GM18508 (cell line): ENCODE data around the gene PCDHAC1.
"Not testable (repeated sequence)": the region's sequence is repeated elsewhere in the genome, so short reads cannot be mapped to it uniquely, and the experiment has no call there.

Source experiments
- ATAC-seq: cut with Tn5 transposase; IDR thresholded peaks from one replicate; pipeline ENCODE4 v1.9.1; 2021; ENCODE audit warnings: moderate number of reproducible peaks; ENCODE audit not compliant: insufficient read depth, unreplicated experiment

Gene PCDHAC1, protein sequence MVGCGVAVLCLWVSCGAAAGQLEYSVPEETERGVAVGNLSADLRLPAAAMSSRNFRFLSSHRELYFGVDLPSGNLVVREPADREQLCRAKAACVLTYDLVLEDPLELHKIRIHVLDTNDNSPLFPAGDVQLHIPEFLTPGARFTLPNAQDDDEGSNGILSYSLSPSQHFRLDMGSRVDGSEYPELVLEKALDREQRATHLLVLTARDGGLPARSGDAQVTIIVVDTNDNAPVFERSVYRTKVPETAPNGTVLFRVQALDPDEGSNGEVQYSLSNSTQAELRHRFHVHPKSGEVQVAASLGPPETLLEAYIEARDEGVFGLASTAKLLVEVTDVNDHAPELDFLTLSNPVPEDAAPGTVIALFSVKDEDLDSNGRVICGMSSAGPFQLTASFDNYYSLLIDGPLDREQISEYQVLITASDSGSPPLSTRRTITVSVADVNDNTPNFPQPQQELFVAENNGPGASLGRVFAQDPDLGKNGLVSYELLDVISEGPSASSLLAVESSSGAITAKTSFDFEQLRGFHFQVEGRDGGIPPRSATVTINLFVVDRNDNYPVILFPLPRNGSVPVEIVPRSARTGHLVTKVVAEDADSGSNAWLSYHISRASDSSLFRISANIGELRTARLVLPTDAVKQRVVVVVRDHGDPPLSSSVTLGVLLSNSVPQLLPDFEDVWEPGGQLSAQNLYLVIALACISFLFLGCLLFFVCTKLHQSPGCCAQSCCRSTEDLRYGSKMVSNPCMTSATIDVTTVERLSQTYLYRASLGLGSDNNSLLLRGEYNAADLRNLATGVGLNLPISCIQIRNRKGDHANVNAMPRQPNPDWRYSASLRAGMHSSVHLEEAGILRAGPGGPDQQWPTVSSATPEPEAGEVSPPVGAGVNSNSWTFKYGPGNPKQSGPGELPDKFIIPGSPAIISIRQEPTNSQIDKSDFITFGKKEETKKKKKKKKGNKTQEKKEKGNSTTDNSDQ

DNA sequence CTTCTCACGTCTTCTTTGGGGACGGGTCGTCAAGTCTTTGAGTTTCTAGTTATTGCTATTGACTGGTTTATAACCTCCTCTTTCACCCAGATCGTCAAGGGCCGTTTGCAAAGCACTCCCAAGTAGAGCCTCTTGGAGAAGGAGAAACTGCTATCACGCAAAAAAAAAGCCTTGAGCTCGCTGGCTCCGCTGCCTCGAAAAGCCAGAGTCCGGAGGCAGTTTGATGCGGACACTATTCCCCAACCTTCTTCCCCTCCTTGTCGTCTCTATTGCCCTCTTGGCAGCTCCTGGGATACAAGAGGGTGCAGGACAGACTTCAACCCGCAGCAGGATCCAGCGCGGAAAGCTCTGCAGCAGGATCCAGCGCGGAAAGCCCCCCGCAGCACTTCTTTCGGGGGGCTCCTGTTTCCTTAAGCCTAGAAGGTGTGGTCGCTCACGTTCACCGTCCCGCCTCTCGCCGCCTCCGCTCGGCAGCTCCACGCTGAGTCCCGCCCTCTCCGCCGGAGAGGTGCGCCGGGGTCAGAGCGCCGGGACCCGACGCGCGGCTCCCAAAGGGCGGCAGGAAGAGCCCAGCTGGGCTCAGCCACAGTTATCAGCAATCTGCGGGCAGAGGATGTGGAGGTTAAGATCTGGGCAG lies at the start of gene PCDHAC1:
Gene PCDHAC1, plus strand, starts transcription at position 494 of the 637 bp plus-strand sequence. CDS start 594 bp downstream, outside the sequence.
- no peak for ATAC-seq

DNA sequence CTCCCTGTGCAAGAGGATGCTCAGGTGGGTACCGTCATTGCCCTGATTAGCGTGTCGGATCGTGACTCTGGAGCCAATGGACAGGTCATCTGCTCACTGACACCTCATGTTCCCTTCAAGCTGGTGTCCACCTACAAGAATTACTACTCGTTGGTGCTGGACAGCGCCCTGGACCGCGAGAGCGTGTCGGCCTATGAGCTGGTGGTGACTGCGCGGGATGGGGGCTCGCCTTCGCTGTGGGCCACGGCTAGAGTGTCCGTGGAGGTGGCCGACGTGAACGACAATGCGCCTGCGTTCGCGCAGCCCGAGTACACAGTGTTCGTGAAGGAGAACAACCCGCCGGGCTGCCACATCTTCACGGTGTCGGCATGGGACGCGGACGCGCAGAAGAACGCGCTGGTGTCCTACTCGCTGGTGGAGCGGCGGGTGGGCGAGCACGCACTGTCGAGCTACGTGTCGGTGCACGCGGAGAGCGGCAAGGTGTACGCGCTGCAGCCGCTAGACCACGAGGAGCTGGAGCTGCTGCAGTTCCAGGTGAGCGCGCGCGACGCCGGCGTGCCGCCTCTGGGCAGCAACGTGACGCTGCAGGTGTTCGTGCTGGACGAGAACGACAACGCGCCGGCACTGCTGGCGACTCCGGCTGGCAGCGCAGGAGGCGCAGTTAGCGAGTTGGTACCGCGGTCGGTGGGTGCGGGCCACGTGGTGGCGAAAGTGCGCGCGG lies 49.4 kb upstream of the PCDHAC1 start:
- ATAC-seq = not testable (repeated sequence)

DNA sequence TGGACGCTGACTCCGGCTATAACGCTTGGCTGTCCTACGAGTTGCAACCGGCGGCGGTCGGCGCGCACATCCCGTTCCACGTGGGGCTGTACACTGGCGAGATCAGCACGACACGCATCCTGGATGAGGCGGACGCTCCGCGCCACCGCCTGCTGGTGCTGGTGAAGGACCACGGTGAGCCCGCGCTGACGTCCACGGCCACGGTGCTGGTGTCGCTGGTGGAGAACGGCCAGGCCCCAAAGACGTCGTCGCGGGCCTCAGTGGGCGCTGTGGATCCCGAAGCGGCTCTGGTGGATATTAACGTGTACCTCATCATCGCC lies 48.9 kb upstream of the PCDHAC1 start:
- ATAC-seq = no peak

DNA sequence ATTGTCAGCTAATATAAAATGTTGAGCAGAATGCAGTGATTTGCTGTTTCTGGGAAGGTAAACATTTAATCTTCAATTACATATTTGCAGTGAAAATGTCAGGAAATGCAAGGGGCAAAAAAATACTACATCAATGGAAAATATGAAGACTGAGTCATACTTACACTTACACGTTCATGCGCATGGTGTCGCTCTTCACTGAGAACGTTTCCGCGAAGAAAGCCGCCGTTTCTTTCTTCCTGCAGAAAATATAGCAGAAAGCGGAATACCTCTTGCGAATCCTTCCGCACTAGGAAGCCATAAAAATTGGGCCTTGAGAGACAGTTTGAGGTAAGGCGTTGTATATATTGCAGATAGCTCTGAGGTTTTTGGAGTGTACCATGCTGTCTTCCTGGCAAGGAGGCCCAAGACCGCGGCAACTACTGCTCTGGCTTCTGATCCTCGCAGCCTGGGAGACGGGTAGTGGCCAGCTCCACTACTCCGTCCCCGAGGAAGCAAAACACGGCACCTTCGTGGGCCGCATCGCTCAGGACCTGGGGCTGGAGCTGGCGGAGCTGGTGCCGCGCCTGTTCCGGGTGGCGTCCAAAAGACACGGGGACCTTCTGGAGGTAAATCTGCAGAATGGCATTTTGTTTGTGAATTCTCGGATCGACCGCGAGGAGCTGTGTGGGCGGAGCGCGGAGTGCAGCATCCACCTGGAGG lies 44.1 kb upstream of the PCDHAC1 start, which contains the start of gene PCDHA13:
Gene PCDHA13, plus strand, starts transcription at position 236 of the 702 bp plus-strand sequence. Its CDS starts 145 bp downstream, at position 381.
- no peak for ATAC-seq

DNA sequence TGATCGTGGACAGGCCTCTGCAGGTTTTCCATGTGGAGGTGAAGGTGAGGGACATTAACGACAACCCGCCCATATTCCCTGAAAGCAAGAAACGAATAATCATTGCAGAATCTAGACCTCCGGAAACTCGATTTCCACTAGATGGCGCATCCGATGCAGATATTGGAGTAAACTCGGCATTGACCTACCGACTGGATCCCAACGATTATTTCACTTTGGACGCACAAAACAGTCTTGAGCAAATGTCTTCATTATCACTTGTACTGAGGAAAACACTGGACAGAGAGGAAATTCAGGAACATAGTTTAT lies 43.6 kb upstream of the PCDHAC1 start:
- ATAC-seq = no peak

DNA sequence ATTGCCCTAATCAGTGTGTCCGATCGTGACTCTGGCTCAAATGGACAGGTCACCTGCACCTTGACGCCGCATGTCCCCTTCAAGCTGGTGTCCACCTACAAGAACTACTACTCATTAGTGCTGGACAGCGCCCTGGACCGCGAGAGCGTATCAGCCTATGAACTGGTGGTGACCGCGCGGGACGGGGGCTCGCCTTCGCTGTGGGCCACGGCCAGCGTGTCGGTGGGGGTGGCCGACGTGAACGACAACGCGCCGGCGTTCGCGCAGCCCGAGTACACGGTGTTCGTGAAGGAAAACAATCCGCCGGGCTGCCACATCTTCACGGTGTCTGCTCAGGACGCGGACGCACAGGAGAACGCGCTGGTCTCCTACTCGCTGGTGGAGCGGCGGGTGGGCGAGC lies 42.7 kb upstream of the PCDHAC1 start:
- ATAC-seq = no peak

DNA sequence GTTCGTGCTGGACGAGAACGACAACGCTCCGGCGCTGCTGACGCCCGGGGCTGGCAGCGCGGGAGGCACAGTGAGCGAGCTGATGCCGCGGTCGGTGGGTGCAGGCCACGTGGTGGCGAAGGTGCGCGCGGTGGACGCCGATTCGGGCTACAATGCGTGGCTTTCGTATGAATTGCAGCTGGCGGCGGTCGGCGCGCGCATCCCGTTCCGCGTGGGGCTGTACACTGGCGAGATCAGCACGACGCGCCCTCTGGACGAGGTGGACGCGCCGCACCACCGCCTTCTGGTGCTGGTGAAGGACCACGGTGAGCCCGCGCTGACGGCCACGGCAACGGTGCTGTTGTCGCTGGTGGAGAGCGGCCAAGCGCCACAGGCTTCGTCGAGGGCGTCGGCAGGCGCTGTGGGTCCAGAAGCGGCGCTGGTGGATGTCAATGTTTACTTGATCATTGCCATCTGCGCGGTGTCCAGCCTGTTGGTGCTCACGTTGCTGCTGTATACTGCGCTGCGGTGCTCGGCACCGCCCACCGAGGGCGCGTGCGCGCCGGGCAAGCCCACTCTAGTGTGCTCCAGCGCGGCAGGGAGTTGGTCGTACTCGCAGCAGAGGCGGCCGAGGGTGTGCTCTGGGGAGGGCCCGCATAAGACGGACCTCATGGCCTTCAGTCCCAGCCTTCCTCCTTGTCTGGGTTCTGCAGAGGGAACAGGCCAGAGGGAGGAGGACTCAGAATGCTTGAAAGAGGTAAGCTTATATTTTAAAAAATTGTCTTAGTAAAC lies 42.0 kb upstream of the PCDHAC1 start:
- no peak for ATAC-seq

DNA sequence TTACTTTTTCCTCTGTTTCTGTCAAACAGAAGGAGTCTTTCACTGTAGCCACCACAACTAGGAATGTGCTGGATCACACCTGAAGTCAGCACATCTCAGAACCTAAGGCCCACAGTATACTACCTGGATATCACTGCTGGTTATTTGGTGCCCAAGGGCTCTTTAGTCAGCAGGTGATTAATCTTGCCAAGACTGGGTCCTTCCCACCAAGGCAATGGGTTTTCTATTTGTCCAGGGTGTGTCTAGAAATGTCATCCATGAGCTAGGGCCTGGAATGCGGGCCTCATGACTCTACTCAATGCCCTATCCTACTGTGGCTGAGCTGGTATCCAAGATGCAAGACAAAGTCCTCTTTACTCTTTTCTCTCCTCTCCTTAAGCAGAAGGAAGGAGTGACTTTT lies 9.8 kb upstream of the PCDHAC1 start:
- no peak for ATAC-seq

DNA sequence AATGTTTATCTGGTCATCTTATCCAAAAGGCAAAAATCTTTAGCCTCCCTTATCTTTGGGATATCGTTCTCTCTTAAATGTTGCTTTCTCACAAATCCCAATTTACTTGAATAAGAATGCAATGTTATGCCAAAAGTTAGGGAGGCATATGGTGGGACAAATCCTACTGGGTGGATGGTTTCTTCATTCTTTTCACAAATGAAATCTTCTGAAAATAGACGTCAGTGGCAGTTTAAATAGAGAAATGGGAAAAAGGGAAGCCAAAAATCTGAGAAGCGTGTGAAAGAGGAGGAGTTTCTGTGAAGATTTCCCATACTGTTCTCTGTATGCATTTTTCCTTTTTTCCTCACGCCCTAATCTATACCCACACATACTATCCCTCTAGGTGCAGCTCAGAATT lies 2.5 kb upstream of the PCDHAC1 start:
- no peak for ATAC-seq

DNA sequence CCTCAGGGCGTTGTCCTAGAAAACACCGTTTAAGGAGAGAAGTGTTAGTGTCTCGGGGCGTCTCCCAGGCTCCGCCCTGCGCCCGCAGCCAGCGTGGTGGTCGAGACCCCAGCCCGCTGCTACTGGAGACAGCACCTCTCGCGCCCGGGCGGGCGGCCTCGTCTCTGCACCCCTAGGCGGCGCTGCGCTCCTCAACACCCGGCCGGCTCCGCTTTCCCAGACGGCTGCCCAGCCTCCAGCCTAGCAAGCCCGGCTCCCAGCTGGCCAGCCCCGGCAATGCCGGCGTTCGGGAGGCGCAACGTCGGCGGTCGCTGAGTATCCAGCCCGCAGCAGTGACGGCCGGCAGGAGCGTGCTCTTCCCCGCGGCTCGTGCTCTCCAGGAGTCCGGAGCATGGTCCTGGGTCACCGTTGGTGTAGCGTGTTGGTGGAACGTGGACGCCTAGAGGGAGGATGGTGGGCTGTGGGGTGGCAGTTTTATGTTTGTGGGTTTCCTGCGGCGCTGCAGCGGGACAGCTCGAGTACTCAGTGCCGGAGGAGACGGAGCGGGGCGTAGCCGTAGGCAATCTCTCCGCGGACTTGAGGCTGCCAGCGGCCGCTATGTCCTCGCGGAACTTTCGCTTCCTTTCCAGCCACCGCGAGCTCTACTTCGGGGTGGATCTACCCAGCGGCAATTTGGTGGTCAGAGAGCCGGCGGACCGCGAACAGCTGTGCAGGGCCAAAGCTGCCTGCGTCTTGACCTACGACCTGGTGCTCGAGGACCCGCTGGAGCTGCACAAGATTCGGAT lies 536 bp downstream of the PCDHAC1 start:
- no peak for ATAC-seq

DNA sequence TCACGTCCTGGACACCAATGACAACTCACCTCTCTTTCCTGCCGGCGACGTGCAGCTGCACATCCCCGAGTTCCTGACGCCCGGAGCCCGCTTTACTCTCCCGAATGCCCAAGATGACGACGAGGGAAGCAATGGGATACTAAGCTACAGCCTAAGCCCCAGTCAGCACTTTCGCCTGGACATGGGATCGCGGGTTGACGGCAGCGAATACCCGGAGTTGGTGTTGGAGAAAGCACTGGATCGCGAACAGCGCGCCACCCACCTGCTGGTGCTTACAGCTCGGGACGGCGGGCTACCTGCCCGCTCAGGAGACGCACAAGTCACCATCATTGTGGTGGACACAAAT lies 1.1 kb downstream of the PCDHAC1 start:
- ATAC-seq = no peak

DNA sequence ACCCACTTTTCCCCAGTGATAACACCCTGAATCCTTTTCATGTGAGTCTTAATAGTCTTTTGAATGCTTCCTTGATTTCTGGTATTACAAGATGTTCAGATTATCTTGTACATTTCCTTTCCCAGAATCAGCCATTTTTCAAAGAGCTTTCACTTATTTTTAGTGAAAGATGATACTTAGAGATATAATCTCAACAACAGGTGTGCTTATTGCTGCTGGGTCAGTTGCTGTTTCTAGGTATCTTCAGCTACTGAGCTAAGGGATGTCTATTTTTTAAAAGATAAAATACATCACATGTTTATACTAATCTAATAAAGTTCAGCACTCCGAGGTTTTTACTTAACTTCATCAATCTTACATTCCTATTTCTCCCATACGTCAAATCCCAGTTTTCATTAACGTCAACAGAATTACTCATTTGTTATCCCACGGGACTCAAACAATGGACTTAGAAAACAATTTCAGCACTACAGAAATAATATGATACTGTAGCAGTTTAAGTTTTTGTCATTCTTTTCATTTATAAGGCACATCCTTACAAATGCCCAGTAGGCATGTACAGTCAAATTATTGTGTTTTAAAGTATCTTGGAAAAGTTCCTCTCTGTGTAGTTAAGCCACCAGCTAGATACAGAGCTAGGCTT lies 9.0 kb downstream of the PCDHAC1 start:
- no peak for ATAC-seq

DNA sequence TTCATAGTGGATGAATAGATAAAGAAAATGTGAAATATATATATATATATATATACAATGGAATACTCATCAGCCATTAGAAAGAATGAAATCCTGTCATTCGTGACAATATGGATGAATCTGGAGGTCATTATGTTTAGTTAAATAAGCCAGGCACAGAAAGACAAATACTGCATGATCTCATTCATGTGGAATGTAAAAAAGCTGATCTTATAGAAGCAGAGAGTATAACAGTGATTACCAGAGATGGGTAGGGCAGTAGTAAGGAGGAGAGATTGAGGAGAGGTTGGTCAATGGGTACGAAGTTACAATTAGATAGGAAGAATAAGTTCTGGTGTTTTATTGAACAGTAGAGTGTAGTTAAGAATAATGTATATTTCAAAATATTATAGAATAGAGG lies 20.5 kb downstream of the PCDHAC1 start:
- ATAC-seq = no peak

DNA sequence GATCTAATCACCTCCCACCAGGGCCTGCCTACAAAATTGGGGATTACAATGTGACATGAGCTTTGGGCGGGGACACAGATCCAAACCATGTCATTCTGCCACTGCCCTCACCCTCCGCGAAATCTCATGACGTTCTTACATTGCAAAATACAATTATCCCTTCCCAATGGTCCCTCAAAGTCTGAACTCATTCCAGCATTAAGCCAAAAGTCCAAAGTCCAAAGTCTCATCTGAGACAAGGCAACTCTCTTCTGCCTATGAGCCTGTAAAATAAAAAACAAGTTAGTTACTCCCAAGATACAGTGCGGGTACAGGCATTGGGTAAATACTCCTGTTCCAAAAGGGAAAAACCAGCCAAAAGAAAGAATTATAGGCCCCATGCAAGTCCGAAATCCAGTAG lies 25.5 kb downstream of the PCDHAC1 start:
- ATAC-seq = no peak

DNA sequence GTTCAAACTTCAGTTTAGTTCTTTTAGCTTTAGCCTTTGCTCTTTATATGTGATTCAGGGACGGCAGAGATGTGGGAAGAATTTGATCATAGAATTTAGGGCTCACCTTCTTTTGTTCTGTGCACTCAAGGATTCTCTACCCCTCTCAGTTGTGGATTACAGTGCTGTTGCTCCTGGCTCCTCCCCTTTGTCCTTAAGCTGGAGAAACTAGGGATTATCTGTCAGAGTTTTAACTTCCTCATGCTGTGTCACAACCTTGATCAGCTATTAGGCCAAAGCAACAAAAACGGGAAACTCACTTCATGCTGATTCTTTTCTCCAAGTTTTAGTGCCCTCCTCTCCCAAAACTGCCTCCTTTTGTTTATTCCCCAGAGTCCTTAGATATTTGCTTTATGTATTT lies 27.1 kb downstream of the PCDHAC1 start:
- no peak for ATAC-seq

DNA sequence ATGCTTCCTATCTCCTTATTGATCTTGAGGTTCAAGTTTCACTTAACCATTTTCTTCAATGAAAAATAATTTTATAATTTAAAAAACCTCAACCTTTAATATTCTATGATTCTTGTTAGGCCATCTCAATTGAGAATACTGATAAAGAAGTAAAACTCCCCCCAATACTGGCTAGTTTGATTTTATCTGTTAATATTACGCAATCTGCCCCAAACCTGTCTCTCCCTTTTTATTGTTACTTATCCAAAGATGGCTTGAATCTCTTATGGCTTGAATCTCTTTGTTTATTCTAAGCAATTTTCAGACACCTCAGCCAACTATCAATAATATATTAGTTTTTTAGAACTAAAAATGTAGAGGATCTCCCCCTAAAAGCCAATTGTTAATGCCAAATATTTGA lies 36.1 kb downstream of the PCDHAC1 start:
- no peak for ATAC-seq

DNA sequence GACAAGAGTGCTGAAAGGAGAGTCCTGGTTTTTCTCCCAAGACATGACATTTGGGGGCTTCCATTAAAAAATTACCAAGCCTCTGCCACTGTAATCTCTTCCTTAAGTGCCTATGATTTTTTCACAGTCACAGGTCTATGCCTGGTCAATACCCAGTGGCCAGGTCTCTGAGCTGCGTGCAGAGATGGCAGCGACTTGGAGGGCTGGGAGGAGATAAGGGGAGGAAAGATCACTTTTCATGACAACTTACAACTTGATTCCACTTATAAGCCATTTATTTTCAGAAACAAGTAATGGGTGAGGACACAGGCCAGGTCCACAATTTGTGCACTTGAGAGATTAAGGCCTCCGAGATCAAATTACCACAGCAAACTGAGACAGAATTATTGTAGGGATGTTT lies 38.3 kb downstream of the PCDHAC1 start:
- no peak for ATAC-seq

DNA sequence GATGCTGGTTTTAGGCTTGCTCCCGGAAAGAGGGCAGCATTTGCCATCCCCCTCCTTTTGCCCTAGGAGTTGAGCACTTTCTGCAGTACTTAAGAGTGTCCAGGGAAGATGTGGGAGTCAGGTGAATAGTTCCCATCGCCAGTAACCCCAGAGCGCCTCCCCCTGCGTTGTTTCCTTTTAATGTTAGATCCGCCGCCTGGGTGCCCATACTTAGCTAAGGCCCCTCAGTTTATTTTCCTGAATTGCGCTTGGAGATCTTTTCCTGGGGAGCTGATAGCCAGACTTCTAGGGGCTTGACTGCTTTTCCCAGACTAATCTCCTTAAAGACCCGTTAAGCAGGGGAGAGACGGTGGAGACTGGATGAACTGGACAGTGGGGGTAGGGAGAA lies 39.8 kb downstream of the PCDHAC1 start:
- no peak for ATAC-seq
